Right lobe of liver (tissue), 4 donors: ENCODE measurements around the gene PELI1.

Experiments used
- POLR2A ChIP-seq: fragments of 450-650 bp; IDR thresholded peaks from one replicate; pipeline ENCODE4 v1.6.1; 2017; ENCODE audit warnings: antibody characterized with exemption, mild to moderate bottlenecking
- TF ChIP-seq, protein P1 (sequence below), 4 donors: fragments of 200-600 bp in 3 of 4; fragments of 450-650 bp in 1 of 4; IDR thresholded peaks; one replicate each; pipeline versions ENCODE4 v1.5.1 to v1.8.0; 2016 to 2022; ENCODE audit warnings: antibody characterized with exemption in 4 of 4, mild to moderate bottlenecking in 2 of 4
- donor health status: DM: no; HTN: no; CAD: no.
- donor health status: DM: no; HTN: no; CAD: no.
- donor health status: DM: no; HTN: yes; CAD: no.

DNA sequence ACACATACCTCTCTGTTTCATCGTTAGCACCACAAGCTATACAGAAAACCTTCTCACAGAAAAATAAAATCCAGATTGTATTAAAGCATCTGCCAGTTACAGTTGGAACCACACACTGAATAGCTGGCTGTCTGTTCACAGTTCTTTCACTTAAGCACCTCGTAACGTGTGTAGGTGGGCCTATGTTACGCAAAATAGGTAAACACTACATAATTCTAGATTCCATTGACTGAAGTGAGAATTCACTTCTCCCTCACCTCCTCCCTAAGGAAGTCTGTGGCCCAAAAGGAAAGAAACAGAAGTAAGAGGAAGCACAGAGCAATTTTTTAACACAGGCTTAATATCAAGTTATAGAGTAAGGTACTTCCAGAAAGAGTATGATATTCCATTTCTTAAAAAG lies 24.9 kb downstream of the PELI1 start:
- TF ChIP-seq, protein P1, sequence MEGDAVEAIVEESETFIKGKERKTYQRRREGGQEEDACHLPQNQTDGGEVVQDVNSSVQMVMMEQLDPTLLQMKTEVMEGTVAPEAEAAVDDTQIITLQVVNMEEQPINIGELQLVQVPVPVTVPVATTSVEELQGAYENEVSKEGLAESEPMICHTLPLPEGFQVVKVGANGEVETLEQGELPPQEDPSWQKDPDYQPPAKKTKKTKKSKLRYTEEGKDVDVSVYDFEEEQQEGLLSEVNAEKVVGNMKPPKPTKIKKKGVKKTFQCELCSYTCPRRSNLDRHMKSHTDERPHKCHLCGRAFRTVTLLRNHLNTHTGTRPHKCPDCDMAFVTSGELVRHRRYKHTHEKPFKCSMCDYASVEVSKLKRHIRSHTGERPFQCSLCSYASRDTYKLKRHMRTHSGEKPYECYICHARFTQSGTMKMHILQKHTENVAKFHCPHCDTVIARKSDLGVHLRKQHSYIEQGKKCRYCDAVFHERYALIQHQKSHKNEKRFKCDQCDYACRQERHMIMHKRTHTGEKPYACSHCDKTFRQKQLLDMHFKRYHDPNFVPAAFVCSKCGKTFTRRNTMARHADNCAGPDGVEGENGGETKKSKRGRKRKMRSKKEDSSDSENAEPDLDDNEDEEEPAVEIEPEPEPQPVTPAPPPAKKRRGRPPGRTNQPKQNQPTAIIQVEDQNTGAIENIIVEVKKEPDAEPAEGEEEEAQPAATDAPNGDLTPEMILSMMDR (IDR thresholded peaks at IDR 0.05), result no peak
- TF ChIP-seq POLR2A, result no peak
